GM18505 (cell line): ENCODE measurements around the gene NDUFA8.

Experiments
- ATAC-seq: cut with Tn5 transposase; IDR thresholded peaks from one replicate; pipeline ENCODE4 v1.9.1; 2021; ENCODE audit not compliant: unreplicated experiment
- POLR2A ChIP-seq: IDR thresholded peaks from 4 replicates; pipeline ENCODE4 v1.6.1; 2011; ENCODE audit warnings: borderline replicate concordance; ENCODE audit not compliant: insufficient read depth, insufficient read length; ENCODE audit errors: extremely low read depth

The NDUFA8 gene

DNA sequence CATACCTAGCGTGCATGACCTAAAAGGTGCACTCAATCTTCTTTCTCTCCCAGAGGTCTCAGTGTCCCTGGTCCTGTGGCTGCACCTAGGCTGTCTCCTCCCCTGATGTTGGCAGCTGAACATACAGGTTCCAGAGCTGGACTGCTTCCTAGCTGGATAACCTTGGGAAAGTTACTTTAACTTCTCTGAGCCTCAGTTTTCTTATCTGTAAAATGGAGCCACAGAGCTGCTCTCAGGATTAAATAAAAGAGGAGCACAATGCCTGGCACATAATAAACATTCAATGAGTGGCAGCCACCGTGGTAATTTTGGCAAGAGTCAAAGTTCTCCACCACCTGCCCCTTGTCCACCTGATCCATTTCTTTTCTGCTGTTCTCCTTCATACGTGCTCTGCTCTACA is 14.1 kb upstream of the NDUFA8 start:
- ATAC-seq = no peak
- TF ChIP-seq POLR2A = no peak

DNA sequence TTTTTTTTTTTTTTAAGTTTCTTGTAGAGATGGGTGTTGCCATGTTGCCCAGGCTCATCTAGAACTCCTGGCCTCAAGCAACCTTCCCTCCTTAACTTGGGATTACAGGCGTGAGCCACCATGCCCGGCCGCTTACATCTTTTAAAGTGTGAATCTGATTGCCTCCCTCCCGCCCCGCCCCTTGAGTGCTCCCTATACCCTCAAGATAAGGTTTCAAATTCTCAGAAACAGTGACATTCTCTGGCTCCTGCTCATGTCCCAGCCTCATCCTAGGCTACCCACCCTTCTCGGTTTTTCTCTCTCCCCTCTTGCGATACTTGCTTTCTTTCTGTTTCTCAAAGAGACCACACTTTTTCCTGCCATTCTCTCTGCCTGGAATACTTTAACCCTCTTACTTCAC is 12.6 kb upstream of the NDUFA8 start:
- TF ChIP-seq POLR2A = no peak
- ATAC-seq = no peak

DNA sequence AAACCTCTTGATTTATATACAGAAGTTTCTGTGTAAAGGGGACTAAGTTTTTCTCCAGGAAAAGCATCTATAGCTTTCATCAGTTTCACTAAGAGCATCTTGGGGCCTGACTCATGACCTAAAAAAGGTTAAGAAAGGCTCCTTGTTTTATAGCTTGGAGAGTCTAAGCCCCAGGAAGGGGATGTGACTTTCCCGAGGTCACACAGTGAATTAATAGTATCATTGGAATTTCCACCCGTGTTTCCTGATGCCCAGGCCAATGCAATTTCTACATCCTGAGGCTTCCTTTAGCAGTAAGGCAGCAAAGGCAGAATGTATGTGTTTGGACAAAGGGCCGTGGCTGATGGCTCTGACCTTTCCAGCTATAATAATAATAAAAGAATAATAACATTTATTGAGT is 8.8 kb upstream of the NDUFA8 start:
- ATAC-seq = no peak
- TF ChIP-seq POLR2A = no peak

GRCh38 chr9:122164286-122164685 is 4.7 kb upstream of the NDUFA8 start:
- TF ChIP-seq POLR2A = no peak
- no peak for ATAC-seq

GRCh38 chr9:122162415-122162814 is 2.8 kb upstream of the NDUFA8 start:
- ATAC-seq = no peak
- TF ChIP-seq POLR2A = no peak

GRCh38 chr9:122159925-122160246 is 307 bp upstream of the NDUFA8 start:
- no peak for TF ChIP-seq POLR2A
- no peak for ATAC-seq

- no peak for TF ChIP-seq POLR2A
- ATAC-seq = no peak
Measured at GRCh38 chr9:122158202-122158601, 1.4 kb downstream of the NDUFA8 start.

DNA sequence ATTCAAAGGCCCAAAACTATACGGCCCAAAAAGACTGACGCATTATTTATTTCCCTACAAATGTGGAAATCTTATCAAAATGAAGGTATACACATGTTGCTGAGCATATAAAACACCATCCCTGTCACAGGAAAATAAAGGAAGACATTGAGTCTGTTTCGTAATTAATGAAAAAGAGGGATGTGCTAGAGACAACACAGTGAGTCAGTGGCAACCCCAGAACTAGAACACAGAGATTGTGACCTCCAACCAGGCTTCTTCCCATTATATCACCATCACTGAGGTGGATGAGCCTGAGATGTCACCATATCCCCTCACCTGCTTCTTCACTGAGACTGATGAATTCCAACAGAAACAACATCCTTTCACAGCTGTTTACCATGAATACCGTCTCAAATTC is 3.8 kb downstream of the NDUFA8 start:
- no peak for TF ChIP-seq POLR2A
- no peak for ATAC-seq

GRCh38 chr9:122151267-122151828 is 8.2 kb downstream of the NDUFA8 start:
- TF ChIP-seq POLR2A = no peak
- ATAC-seq = no peak

- no peak for ATAC-seq
- no peak for TF ChIP-seq POLR2A
Measured at GRCh38 chr9:122145592-122145863, 14.1 kb downstream of the NDUFA8 start.

GRCh38 chr9:122144836-122145591 is 14.6 kb downstream of the NDUFA8 start:
- ATAC-seq = no peak
- no peak for TF ChIP-seq POLR2A

DNA sequence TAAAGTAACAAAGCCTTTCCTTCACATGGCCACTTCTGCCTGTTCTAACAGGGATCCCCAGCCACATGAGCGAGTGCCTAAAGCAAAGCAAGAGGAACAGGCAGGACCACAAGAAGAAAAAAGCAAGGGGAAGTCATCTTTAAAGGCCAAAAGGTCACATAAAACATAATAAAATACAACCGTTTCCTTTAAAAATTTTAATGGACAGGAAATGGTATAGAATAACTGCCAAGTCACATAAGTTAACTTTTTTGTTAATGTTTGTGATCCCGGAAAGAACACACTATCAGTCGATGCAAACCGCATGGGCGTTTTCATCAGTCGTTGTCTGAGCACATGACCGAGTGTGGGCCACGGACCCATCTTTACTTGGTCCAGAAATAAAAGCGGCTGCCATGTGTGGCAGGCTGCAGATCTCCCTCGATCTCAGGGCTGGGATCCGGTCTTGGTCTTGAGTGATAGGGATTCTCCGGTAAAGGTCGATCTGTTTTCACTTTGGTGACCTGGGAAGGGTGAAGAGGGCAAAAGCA is 15.6 kb downstream of the NDUFA8 start:
- no peak for TF ChIP-seq POLR2A
- no peak for ATAC-seq

DNA sequence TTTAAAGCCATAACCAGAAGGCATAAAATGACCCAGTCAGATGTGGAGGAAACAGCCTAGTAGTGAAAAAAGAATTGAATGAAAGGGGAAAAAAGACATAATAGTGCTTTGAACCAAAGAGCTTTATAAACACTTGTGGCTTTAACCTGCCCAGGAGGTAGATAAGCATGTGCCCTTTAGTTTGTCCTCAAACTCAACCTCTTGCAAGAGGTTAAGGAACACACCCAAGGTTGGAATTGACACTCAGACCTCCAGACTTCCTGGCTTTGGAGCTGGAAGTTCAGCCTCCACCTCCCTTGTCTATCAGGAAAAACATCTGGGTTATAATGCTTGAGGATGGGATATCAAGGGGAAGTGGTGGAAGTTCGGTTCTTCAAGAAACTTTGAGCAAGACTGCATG is 16.3 kb downstream of the NDUFA8 start:
- no peak for TF ChIP-seq POLR2A
- ATAC-seq = no peak

DNA sequence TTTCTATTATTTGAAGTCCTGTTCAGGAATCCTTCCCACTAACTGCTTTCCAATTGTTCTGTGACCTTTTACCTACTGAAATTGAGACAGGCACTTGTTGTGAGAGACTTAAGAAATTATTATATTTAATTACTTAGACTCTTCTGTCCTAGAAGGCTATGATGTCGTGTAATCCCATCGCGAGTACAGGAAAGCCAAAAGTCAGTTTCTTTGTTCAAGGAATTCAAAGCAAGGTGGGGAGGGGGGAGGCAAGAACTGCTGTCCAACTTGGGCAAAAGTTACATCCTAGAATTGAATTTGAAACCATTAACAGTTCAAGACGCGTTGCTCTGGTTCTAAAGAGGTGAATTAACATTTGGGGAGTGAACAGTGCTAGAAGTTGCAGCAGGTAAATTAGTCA is 17.9 kb downstream of the NDUFA8 start:
- TF ChIP-seq POLR2A = no peak
- no peak for ATAC-seq
